Measurements from ENCODE around the gene CD8B. TPM values are rescaled to one million over a fixed set of nuclear protein-coding genes. Genes with fewer than 3 reads are reported as not detected.

CD8B gene
- total RNA-seq, 1 donor from 2014 or later = 2.1 TPM

- H3K36me3 ChIP-seq = no peaks in the 10 kb centered on the region
- no peaks in the 10 kb centered on the region for H3K9me3 ChIP-seq
- no peak overlapping the region for H3K4me3 ChIP-seq
- ATAC-seq (no peak), DNase-seq (no peak)
- intact Hi-C loops (cut with DNase I) = no loop called here
- no peak overlapping the region for H3K27ac ChIP-seq
- no peak for TF ChIP-seq CTCF (IDR thresholded peaks at IDR 0.05)
- H3K4me1 ChIP-seq = no peaks in the 10 kb centered on the region
- no peaks in the 10 kb centered on the region for H3K27me3 ChIP-seq
Measured at GRCh38 chr2:86832334-86833096, 29.2 kb downstream of the CD8B start.

- no peak overlapping the region for H3K27ac ChIP-seq
- no peaks in the 10 kb centered on the region for H3K9me3 ChIP-seq
- TF ChIP-seq CTCF (IDR thresholded peaks at IDR 0.05) = no peak
- no peaks in the 10 kb centered on the region for H3K36me3 ChIP-seq
- H3K27me3 ChIP-seq = no peaks in the 10 kb centered on the region
- intact Hi-C loops (cut with DNase I) = no loop called here
- no peaks in the 10 kb centered on the region for H3K4me1 ChIP-seq
- no peak overlapping the region for H3K4me3 ChIP-seq
- DNase-seq = no peak
- ATAC-seq = no peak
Measured at GRCh38 chr2:86831537-86831936, 30.1 kb downstream of the CD8B start.

- Histone ChIP-seq H3K27ac (no peak overlapping the region), H3K4me1 (no peaks in the 10 kb centered on the region), H3K9me3 (no peaks in the 10 kb centered on the region), H3K27me3 (no peaks in the 10 kb centered on the region), H3K36me3 (no peaks in the 10 kb centered on the region), H3K4me3 (no peak overlapping the region)
- ATAC-seq (no peak), DNase-seq (no peak)
- intact Hi-C loops (cut with DNase I) = no loop called here
- TF ChIP-seq CTCF (IDR thresholded peaks at IDR 0.05) = no peak
Measured at GRCh38 chr2:86826951-86827350, 34.7 kb downstream of the CD8B start.

GRCh38 chr2:86825693-86826381, 35.8 kb downstream of the CD8B start:
- DNase-seq (no peak), ATAC-seq (peak; percentile 58)
- no peaks in the 10 kb centered on the region for H3K36me3 ChIP-seq
- no peak overlapping the region for H3K27ac ChIP-seq
- H3K4me1 ChIP-seq = no peaks in the 10 kb centered on the region
- H3K9me3 ChIP-seq = no peaks in the 10 kb centered on the region
- no peaks in the 10 kb centered on the region for H3K27me3 ChIP-seq
- TF ChIP-seq CTCF (IDR thresholded peaks at IDR 0.05) = no peak
- intact Hi-C loops (cut with DNase I) = no loop called here
- peak overlapping the region; percentile 2 for H3K4me3 ChIP-seq

GRCh38 chr2:86825036-86825692, 36.5 kb downstream of the CD8B start:
- intact Hi-C loops (cut with DNase I) = no loop called here
- no peaks in the 10 kb centered on the region for H3K9me3 ChIP-seq
- H3K27me3 ChIP-seq = no peaks in the 10 kb centered on the region
- H3K4me1 ChIP-seq = no peaks in the 10 kb centered on the region
- DNase-seq (no peak), ATAC-seq (no peak)
- H3K36me3 ChIP-seq = no peaks in the 10 kb centered on the region
- H3K27ac ChIP-seq = no peak overlapping the region
- peak overlapping the region; percentile 2 for H3K4me3 ChIP-seq
- TF ChIP-seq CTCF (IDR thresholded peaks at IDR 0.05) = no peak

Data from upper lobe of right lung (tissue), 1 donor.